ENCODE data around the gene CCDC83. TPM values are rescaled to one million over a fixed set of nuclear protein-coding genes. Genes with fewer than 3 reads are reported as not detected.

CCDC83 gene
- total RNA-seq, 1 donor from 2014 or later, result not detected

DNA sequence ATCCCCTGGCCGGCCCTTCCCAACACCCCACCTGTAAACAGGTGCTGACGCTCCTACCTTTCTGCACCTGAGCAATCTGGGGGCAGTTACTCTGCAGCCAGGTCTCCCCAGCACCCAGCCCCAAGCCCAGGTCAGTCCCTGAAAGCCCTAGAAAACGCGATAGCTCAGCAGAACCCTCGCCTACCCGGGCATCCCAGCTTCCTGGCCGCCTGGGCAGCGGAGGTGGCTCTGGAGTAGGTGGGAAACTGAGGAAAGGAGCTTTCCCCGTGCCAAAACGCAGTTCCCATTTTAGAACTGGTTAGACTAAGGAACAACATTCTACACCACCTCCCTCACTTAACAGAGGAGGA, 44.7 kb upstream of the CCDC83 start:
- no peak overlapping the region for H3K27ac ChIP-seq
- no peaks in the 10 kb centered on the region for H3K79me2 ChIP-seq (ENCODE audit: low read depth)
- H3K4me3 ChIP-seq, result peak overlapping the region; percentile 55
- DNase-seq (ENCODE audit: low spot score), result peak; percentile 14
- peaks cover 5% of the 10 kb centered on the region for H3K4me1 ChIP-seq
- Mint-ChIP-seq H3K4me3 (peak overlapping the region; percentile 84), H3K27me3 (ENCODE audit: insufficient read depth, low read depth) (peaks cover 14% of the 10 kb centered on the region), H3K4me1 (peaks cover 18% of the 10 kb centered on the region), H3K36me3 (no peaks in the 10 kb centered on the region), H3K9me3 (no peaks in the 10 kb centered on the region), H3K27ac (no peak overlapping the region)
- H3F3A ChIP-seq (ENCODE audit: low read depth), result peaks cover 12% of the 10 kb centered on the region
- H3K9ac ChIP-seq, result no peak overlapping the region
- peak overlapping the region; percentile 87 for H3K4me2 ChIP-seq
- TF ChIP-seq, protein P1, sequence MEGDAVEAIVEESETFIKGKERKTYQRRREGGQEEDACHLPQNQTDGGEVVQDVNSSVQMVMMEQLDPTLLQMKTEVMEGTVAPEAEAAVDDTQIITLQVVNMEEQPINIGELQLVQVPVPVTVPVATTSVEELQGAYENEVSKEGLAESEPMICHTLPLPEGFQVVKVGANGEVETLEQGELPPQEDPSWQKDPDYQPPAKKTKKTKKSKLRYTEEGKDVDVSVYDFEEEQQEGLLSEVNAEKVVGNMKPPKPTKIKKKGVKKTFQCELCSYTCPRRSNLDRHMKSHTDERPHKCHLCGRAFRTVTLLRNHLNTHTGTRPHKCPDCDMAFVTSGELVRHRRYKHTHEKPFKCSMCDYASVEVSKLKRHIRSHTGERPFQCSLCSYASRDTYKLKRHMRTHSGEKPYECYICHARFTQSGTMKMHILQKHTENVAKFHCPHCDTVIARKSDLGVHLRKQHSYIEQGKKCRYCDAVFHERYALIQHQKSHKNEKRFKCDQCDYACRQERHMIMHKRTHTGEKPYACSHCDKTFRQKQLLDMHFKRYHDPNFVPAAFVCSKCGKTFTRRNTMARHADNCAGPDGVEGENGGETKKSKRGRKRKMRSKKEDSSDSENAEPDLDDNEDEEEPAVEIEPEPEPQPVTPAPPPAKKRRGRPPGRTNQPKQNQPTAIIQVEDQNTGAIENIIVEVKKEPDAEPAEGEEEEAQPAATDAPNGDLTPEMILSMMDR (IDR thresholded peaks at IDR 0.05), result no peak
- TF ChIP-seq EZH2phosphoT487 (IDR thresholded peaks at IDR 0.05), result no peak
- no peak for TF ChIP-seq EZH2 (IDR thresholded peaks at IDR 0.05)
- H3K27me3 ChIP-seq, result peaks cover 41% of the 10 kb centered on the region
- H3K36me3 ChIP-seq, result no peaks in the 10 kb centered on the region
- H4K20me1 ChIP-seq (ENCODE audit: low read depth), result no peaks in the 10 kb centered on the region
- H3K9me3 ChIP-seq (ENCODE audit: low read depth), result no peaks in the 10 kb centered on the region
- peak overlapping the region; percentile 69 for H2AFZ ChIP-seq (replicated peaks)

DNA sequence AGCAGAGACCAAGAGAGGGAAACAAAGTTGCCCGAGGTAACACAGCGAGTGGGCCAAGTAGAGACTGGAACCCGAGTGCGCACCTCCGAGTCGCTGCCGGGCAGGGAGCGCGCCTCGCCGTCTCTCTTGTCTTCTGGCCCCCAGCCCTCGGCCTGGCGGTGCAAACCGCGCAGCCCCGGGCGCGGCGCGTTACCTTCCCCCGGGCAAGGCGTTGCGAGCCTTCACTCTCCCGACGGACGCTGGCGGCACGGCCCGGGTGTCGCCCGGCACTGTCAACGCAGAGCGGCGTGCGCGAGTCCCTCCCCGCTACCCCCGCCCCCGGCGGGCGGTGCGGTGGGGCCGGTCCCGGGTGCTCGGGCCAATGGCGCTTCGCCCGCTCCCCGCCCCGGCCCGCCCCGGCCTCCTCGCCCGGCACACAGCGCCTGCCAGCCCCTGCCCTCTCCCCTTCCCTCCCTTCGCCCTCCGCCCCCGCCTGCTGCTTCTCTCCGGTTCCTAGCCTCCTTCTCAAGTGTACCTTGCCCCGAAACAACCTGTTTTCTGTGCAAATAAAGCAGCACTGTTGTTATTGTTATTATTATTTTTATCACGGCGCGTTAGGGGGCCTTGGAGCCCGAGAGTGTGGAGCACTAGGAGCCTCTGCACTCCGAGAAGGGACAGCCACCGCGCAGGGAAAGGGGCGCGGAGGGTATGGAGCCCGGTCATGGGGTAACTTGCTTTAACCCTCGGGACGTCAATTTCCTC, 44.1 kb upstream of the CCDC83 start, which contains the start of gene SYTL2:
SYTL2 (minus strand) TSS at position 271 of the 741 bp plus-strand sequence. CDS start 53,416 bp downstream, outside the sequence.
- Histone ChIP-seq H3K27me3 (peaks cover 41% of the 10 kb centered on the region), H3K36me3 (no peaks in the 10 kb centered on the region), H4K20me1 (ENCODE audit: low read depth) (no peaks in the 10 kb centered on the region), H3K4me2 (peak within 1 kb of the TSS; percentile 87), H2AFZ (replicated peaks) (peak within 1 kb of the TSS; percentile 69), H3K4me3 (peak within 1 kb of the TSS; percentile 55), H3F3A (ENCODE audit: low read depth) (peaks cover 12% of the 10 kb centered on the region), H3K4me1 (peaks cover 5% of the 10 kb centered on the region), H3K79me2 (ENCODE audit: low read depth) (no peaks in the 10 kb centered on the region), H3K9me3 (ENCODE audit: low read depth) (no peaks in the 10 kb centered on the region), H3K27ac (no peak within 1 kb of the TSS), H3K9ac (no peak within 1 kb of the TSS)
- peaks cover 18% of the 10 kb centered on the region for H3K4me1 Mint-ChIP-seq
- peak; percentile 92 for DNase-seq (ENCODE audit: low spot score)
- peak within 1 kb of the TSS; percentile 87 for H3K4me3 Mint-ChIP-seq
- H3K9me3 Mint-ChIP-seq, result no peaks in the 10 kb centered on the region
- H3K27ac Mint-ChIP-seq, result peak within 1 kb of the TSS; percentile 43
- H3K36me3 Mint-ChIP-seq, result no peaks in the 10 kb centered on the region
- peaks cover 14% of the 10 kb centered on the region for H3K27me3 Mint-ChIP-seq (ENCODE audit: insufficient read depth, low read depth)
- TF ChIP-seq, protein P1 (IDR thresholded peaks at IDR 0.05), result peak; percentile 20
- TF ChIP-seq EZH2phosphoT487 (IDR thresholded peaks at IDR 0.05), result peak; percentile 50
- TF ChIP-seq EZH2 (IDR thresholded peaks at IDR 0.05), result peak; percentile 40

DNA sequence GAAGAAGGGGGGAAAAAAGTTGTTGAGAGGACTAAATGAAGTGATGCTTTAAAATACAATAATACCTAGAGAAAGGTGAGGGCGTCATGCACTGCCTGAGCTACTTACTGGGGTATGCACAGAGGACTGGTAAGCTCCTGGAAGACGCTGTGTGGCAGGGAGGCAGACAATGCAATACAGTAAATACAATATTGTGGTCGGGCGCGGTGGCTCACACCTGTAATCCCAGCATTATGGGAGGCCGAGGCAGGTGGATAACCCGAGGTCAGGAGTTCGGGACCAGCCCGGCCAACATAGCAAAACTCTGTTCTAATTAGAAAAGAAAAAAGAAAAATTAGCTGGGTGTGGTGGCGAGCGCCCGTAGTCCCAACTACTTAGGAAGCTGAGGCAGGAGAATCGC, 43.6 kb upstream of the CCDC83 start:
- H3K36me3 Mint-ChIP-seq, result no peaks in the 10 kb centered on the region
- peaks cover 18% of the 10 kb centered on the region for H3K4me1 Mint-ChIP-seq
- peaks cover 14% of the 10 kb centered on the region for H3K27me3 Mint-ChIP-seq (ENCODE audit: insufficient read depth, low read depth)
- Histone ChIP-seq H3K4me1 (peaks cover 5% of the 10 kb centered on the region), H3K27me3 (peaks cover 41% of the 10 kb centered on the region), H3K4me3 (peak overlapping the region; percentile 55), H2AFZ (replicated peaks) (peak overlapping the region; percentile 69), H3F3A (ENCODE audit: low read depth) (peaks cover 12% of the 10 kb centered on the region), H3K9me3 (ENCODE audit: low read depth) (no peaks in the 10 kb centered on the region), H3K36me3 (no peaks in the 10 kb centered on the region), H3K9ac (no peak overlapping the region), H3K27ac (no peak overlapping the region), H4K20me1 (ENCODE audit: low read depth) (no peaks in the 10 kb centered on the region), H3K79me2 (ENCODE audit: low read depth) (no peaks in the 10 kb centered on the region), H3K4me2 (peak overlapping the region; percentile 87)
- peak overlapping the region; percentile 43 for H3K27ac Mint-ChIP-seq
- peak overlapping the region; percentile 87 for H3K4me3 Mint-ChIP-seq
- H3K9me3 Mint-ChIP-seq, result no peaks in the 10 kb centered on the region
- DNase-seq (ENCODE audit: low spot score), result peak; percentile 14
- TF ChIP-seq EZH2phosphoT487 (IDR thresholded peaks at IDR 0.05), result no peak
- no peak for TF ChIP-seq EZH2 (IDR thresholded peaks at IDR 0.05)
- TF ChIP-seq, protein P1 (IDR thresholded peaks at IDR 0.05), result no peak

All from neural progenitor cell (in vitro differentiated cells).